Neutrophil (primary cell): ENCODE measurements around the gene DNM2.
"Not testable (repeated sequence)": the region's sequence is repeated elsewhere in the genome, so short reads cannot be mapped to it uniquely, and the experiment has no call there.

Experiments
- H3K27ac ChIP-seq: fragments of 200-600 bp; sonication (generic); 2 replicates; pipeline ENCODE4 v1.5.1; 2016; ENCODE audit warnings: mild to moderate bottlenecking, moderate library complexity
- H3K27me3 ChIP-seq: fragments of 200-600 bp; sonication (generic); 2 replicates; pipeline ENCODE4 v1.6.0; 2016; ENCODE audit warnings: mild to moderate bottlenecking
- H3K36me3 ChIP-seq: fragments of 200-600 bp; sonication (generic); 2 replicates; pipeline ENCODE4 v1.5.1; 2017
- H3K4me1 ChIP-seq, 2 experiments: fragments of 200-600 bp in 1 of 2; sonication (generic) in 1 of 2; 1 replicate in 1 of 2; 2 replicates in 1 of 2; pipeline versions ENCODE4 v1.5.1 to v1.6.1; 2013 to 2016; ENCODE audit warnings: low read depth in 1 of 2, low read length in 1 of 2, mild to moderate bottlenecking in 1 of 2, moderate library complexity in 1 of 2; ENCODE audit not compliant: control insufficient read depth in 1 of 2, insufficient read depth in 1 of 2
- H3K4me3 ChIP-seq, 2 experiments: fragments of 200-600 bp in 1 of 2; sonication (generic) in 1 of 2; 1 replicate in 1 of 2; 2 replicates in 1 of 2; pipeline ENCODE4 v1.5.1; 2013 to 2016; ENCODE audit warnings: low read depth in 1 of 2, low read length in 1 of 2, mild to moderate bottlenecking in 1 of 2, moderate library complexity in 1 of 2
- H3K9me3 ChIP-seq: fragments of 200-600 bp; sonication (generic); 2 replicates; pipeline ENCODE4 v1.5.1; 2016
- CTCF ChIP-seq: fragments of 200-600 bp; sonication (generic); IDR thresholded peaks from 2 replicates; pipeline ENCODE4 v1.5.1; 2016; ENCODE audit warnings: antibody characterized with exemption

The DNM2 gene

GRCh38 chr19:10876459-10877240 is 158.8 kb downstream of the DNM2 start:
- TF ChIP-seq CTCF = no peak
- no peak overlapping the region for H3K27ac ChIP-seq
- H3K4me3 ChIP-seq = no peak overlapping the region

GRCh38 chr19:10877608-10878007 is 159.7 kb downstream of the DNM2 start:
- not testable (repeated sequence) for H3K36me3 ChIP-seq, H3K27ac ChIP-seq, H3K4me3 ChIP-seq, H3K4me1 ChIP-seq, H3K9me3 ChIP-seq
- peaks cover 12% of the 10 kb centered on the region for H3K27me3 ChIP-seq

More at GRCh38 chr19:10876459-10877240, 158.8 kb downstream of the DNM2 start:
- Histone ChIP-seq H3K4me1 (peaks cover 12 to 15% of the 10 kb centered on the region in 2 experiments), H3K9me3 (no peaks in the 10 kb centered on the region), H3K27me3 (peaks cover 21% of the 10 kb centered on the region), H3K36me3 (peaks cover 3% of the 10 kb centered on the region)

GRCh38 chr19:10878253-10878652 is 160.4 kb downstream of the DNM2 start:
- no peak overlapping the region for H3K27ac ChIP-seq
- TF ChIP-seq CTCF = no peak
- H3K9me3 ChIP-seq = no peaks in the 10 kb centered on the region
- no peak overlapping the region for H3K4me3 ChIP-seq
- H3K4me1 ChIP-seq = peaks cover 0 to 4% of the 10 kb centered on the region in 2 experiments
- peaks cover 3% of the 10 kb centered on the region for H3K36me3 ChIP-seq
- peaks cover 5% of the 10 kb centered on the region for H3K27me3 ChIP-seq
